ENCODE data around the gene BBS9. TPM values are rescaled to one million over a fixed set of nuclear protein-coding genes. Genes with fewer than 3 reads are reported as not detected.
"Not testable (repeated sequence)": the region's sequence is repeated elsewhere in the genome, so short reads cannot be mapped to it uniquely, and the experiment has no call there.

BBS9 gene
- total RNA-seq, 1 donor from 2014 or later = 9.2 TPM

- intact Hi-C loops (cut with micrococcal nuclease) = no loop called here
Observed at GRCh38 chr7:33485747-33486493, 356.6 kb downstream of the BBS9 start.

DNA sequence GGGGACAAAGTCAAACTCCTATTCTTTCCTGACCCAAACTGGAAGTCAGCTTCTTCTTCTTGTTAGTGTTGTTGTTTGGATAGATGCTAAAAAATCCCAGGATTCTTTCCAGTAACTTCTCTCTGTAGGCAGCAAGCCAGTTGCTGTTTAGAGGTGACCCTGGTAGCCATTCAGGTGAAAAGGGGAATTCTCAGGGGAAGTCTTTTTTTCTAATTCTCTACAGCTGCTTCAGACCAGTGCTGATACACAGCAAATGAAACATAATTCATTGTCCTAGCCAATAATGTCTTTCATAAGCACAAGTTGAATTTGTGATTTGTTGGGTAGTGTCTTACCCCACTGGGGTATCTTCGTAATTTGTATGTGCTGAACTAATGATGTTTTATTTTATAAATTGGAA, 357.3 kb downstream of the BBS9 start:
- intact Hi-C loops (cut with micrococcal nuclease) = no loop called here

GRCh38 chr7:33487998-33488682, 358.8 kb downstream of the BBS9 start:
- intact Hi-C loops (cut with micrococcal nuclease) = no loop called here

DNA sequence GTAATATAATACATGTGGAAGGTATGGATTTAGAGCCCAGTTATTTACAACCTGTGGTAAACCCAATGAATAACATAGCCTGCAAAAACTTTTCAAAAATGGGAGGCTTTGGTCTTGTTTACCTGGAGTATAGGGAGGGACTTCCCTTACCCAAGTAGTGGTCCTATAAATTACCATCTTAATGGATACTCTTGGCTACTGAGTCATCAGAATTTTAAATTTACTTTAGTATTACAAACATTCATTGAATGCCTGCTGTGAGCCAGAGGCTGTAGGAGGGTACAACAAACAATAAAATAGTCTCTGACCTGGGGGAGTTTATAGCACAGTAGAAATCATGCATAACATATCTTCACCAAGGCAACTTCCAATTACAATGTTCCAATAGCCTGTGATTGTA, 365.1 kb downstream of the BBS9 start:
- intact Hi-C loops (cut with micrococcal nuclease) = no loop called here

- intact Hi-C loops (cut with micrococcal nuclease) = no loop called here
Observed at GRCh38 chr7:33495207-33495606, 365.8 kb downstream of the BBS9 start.

DNA sequence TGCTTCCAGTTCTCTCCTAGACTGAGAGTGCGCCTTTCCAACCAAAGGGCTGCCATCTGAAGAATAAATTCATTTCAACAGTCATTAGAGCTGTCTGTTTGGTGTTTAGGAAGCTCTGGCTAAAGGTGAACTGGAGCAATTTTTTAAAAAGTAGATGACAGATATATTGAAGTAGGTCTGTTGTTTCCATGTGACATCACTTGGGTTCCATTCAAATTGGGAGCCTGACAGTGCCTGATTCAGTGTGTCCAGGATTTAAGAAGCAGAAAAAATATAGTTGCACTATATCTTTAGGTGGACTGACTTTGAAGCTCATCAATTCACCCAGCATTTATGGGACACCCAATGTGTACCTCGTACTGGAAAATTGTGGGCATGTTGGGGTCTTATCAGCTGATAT, 367.7 kb downstream of the BBS9 start:
- intact Hi-C loops (cut with micrococcal nuclease) = no loop called here

DNA sequence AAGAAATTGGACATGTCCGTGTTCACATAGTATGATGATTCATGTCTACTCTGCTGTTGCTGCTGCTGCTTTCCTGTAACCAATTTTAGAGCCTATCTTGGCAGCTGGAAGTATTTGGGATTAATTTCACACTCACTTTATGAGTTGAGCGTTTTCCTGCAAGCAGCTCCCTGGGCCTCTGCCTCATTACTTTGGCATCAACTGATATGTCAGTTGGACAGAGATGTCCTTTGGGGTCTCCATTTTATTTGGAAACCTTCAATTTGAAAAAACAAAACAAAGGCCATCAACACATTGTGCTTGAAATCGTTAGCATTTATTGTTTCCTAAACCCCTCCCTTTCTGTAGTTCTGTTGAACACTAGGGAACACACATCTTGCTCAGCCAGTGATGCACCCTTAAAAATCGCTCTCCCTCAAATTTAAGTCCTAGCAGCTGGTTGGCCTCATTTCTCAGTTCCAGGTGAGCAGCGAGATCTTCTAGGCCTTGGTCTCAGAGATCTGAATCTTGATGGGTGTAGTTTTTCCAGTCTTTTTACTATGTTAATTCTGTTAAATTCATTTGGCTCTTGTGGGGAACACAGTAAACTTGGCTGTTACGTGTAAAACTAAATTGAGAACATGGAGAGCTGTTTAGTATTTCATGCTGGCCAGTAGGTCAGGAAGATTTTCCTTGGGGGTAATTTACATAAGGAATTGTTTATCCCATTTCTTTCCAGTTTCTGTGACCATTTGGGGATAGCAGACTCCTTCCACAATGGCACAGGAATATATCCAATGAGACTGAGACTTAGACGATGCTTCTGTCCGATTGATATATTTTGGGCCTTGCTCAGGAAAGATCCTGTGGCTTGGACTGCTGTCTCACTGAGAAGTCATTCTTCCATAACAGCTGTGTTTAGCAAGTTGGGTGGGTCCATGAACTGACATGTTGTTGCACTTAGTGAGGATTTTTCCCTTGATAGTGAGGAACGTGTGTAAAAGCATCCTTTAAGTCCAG, 371.6 kb downstream of the BBS9 start:
- intact Hi-C loops (cut with micrococcal nuclease) = no loop called here

GRCh38 chr7:33503014-33503413, 373.6 kb downstream of the BBS9 start:
- intact Hi-C loops (cut with micrococcal nuclease) = no loop called here

DNA sequence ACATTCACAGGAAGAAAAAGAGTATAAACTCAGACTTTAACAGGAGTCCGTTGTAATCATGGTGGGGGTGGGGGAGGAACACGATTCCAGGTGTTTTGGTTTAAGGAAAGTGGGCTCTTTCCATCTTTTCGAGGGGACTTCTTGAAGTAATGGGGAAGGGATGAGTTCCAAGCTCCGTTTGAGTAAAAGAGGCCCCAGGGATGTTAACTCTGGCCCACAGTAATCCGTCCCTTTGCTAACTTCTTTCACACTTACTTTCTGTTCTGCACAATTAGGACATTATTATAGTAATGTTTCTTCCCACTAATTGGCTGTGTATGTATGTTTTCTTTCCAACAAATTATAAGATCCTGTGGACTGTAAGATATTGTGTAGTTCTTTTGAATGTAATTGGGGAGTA, 374.4 kb downstream of the BBS9 start:
- intact Hi-C loops (cut with micrococcal nuclease) = no loop called here

DNA sequence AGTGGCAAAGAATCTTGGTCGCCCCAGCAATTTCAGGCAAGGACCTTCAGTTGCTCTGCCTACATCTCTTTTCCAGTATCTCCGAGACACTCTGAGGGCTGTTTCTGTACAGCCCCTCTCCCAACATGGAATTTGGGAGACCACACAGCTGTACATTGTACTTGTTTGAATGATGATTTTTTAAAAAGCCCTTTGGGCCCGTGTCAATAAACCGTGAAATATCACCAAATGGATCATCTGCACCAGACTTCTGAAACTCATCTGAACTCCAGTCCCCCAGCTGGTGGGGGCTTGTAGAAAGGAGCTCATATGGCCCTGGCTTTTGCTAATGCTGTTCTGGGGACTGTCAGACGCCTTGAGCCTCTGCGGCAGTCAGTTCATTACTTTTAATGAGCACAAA, 374.9 kb downstream of the BBS9 start:
- intact Hi-C loops (cut with micrococcal nuclease) = no loop called here

- intact Hi-C loops (cut with micrococcal nuclease) = no loop called here
Observed at GRCh38 chr7:33509206-33509605, 379.8 kb downstream of the BBS9 start.

DNA sequence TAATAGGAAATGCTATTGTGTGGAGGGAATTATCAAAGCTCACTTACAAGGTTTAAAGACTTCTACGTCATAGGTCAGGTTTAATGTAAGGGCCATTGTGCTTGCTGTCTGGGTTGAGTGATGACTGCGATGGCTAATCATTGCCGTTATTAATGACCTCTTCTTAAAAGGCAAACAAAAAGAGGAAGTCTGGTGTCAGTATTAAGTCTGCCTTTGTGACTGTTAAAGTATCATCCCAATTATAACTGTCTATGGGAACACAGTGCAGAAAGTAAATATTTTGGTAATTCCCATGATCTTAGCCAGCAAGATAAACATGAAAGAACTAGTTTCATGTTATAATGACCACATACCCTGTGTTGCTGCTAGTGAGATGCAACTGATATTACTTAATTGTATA, 382.4 kb downstream of the BBS9 start:
- intact Hi-C loops (cut with micrococcal nuclease) = no loop called here

DNA sequence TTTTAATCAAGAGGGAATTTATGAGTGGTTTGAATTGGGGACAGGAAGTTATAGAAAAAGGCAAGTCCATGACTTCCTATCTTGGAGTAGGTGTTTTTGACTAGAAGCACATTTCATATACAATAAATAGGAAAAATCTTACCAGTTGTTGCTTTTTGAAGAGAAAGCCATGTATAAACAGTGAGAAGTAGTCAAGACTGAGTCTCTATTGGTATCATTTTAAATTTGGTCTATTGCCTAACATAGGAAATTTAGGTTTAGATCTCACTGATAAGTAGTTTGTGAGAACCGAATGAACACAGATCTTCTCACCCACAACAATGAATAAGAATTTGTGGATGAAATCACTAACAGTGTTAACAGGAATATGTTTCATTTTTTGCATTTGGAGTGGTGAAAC, 387.2 kb downstream of the BBS9 start:
- intact Hi-C loops (cut with micrococcal nuclease) = no loop called here

DNA sequence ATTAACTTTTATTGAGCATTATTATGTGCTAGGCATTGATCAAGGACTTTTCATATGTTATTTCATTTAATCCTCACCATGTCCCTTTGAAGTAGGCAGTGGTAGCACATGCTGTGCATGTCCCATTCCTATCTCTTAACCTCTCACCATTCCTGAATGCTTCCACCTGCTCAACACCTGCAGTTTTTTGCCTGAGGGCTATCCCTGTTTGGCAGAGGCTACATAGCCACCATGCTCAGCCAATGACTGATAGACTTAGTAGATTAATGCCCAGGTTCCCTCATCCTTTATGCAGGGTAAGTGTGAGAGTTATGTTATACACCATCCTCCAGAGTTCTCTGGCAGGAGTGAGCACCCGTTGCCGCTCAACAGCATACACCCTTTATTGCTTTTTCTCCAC, 387.8 kb downstream of the BBS9 start:
- intact Hi-C loops (cut with micrococcal nuclease) = no loop called here

DNA sequence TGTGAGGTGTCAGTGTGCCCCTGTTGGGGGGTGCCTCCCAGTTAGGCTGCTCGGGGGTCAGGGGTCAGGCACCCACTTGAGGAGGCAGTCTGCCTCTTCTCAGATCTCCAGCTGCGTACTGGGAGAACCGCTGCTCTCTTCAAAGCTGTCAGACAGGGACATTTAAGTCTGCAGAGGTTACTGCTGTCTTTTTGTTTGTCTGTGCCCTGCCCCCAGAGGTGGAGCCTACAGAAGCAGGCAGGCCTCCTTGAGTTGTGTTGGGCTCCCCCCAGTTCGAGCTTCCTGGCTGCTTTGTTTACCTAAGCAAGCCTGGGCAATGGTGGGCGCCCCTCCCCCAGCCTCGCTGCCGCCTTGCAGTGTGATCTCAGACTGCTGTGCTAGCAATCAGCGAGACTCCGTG, 397.6 kb downstream of the BBS9 start:
- intact Hi-C loops (cut with micrococcal nuclease) = not testable (repeated sequence)

DNA sequence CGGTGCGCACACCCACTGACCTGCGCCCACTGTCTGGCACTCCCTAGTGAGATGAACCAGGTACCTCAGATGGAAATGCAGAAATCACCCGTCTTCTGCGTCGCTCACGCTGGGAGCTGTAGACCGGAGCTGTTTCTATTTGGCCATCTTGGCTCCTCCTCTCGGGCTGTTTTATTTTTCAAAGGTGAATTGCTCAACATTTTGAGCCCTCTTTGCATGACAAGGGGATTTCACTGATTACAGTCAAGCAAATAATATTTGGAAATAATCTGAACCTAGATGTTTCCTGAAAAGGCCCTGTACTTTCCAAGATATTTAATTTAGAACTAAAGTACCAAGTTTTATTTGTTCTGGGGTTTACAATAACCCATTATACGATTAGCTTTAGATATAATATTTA, 398.2 kb downstream of the BBS9 start:
- intact Hi-C loops (cut with micrococcal nuclease) = not testable (repeated sequence)

- intact Hi-C loops (cut with micrococcal nuclease) = no loop called here
Observed at GRCh38 chr7:33529070-33529469, 399.7 kb downstream of the BBS9 start.

DNA sequence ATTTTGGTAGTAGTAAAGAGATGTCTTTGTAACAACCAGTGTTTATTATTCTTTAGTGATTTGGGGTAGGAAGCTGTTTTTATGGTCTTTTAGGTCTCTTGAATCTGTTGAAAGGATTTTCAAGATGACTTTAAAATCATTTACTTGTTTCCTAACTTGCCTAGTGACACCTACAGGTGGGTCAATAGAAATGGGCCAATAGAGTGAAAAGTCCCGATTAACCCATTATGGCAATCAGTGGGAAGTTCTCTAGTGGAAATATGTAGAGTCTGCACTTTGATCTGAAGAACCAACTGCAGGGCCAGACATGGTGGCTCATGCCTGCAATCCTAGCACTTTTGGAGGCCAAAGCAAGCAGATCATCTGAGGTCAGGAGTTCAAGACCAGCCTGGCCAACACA, 401.3 kb downstream of the BBS9 start:
- intact Hi-C loops (cut with micrococcal nuclease) = no loop called here

- intact Hi-C loops (cut with micrococcal nuclease) = no loop called here
Observed at GRCh38 chr7:33531888-33532287, 402.5 kb downstream of the BBS9 start.

- intact Hi-C loops (cut with micrococcal nuclease) = no loop called here
Observed at GRCh38 chr7:33534833-33535232, 405.5 kb downstream of the BBS9 start.

- intact Hi-C loops (cut with micrococcal nuclease) = no loop called here
Observed at GRCh38 chr7:33535989-33536388, 406.6 kb downstream of the BBS9 start.

All from T-helper 2 cell treated with Interferon-gamma antibody and Interleukin-4, amounts not matched to agents 100 ng/mL and 5 ng/mL, for 36 hours (primary cell).